Mesendoderm (in vitro differentiated cells): Measurements from ENCODE around the gene TMOD2.

ENCODE experiments used
- DNase-seq: peaks from one replicate; pipeline ENCODE4 v3.0.0; 2013
- H2AK5ac ChIP-seq: 2 replicates; pipeline ENCODE4 v1.6.1; 2013; ENCODE audit warnings: low read length, inconsistent platforms
- H2BK120ac ChIP-seq: 2 replicates; pipeline ENCODE4 v1.6.1; 2013; ENCODE audit warnings: low read depth, mild to moderate bottlenecking, low read length, moderate library complexity, mixed read lengths
- H2BK15ac ChIP-seq: replicated peaks from 2 replicates; pipeline ENCODE4 v1.6.1; 2013; ENCODE audit warnings: low read depth, mild to moderate bottlenecking, moderate library complexity
- H2BK5ac ChIP-seq: 2 replicates; pipeline ENCODE4 v1.6.1; 2013; ENCODE audit warnings: low read length, inconsistent platforms
- H3K18ac ChIP-seq: 2 replicates; pipeline ENCODE4 v1.6.1; 2013; ENCODE audit warnings: mild to moderate bottlenecking, low read length, mixed read lengths
- H3K23ac ChIP-seq: one replicate; pipeline ENCODE4 v1.6.1; 2013; ENCODE audit warnings: low read length
- H3K27ac ChIP-seq: 2 replicates; pipeline ENCODE4 v1.5.1; 2013; ENCODE audit warnings: low read depth, mild to moderate bottlenecking, inconsistent platforms, low read length, moderate library complexity
- H3K27me3 ChIP-seq: 2 replicates; pipeline ENCODE4 v1.6.1; 2013; ENCODE audit warnings: low read length, control low read depth, mild to moderate bottlenecking, inconsistent platforms; ENCODE audit not compliant: insufficient read depth, poor library complexity
- H3K36me3 ChIP-seq: 2 replicates; pipeline ENCODE4 v1.6.1; 2013; ENCODE audit warnings: low read length, inconsistent platforms; ENCODE audit not compliant: control insufficient read depth, insufficient read depth
- H3K4ac ChIP-seq: one replicate; pipeline ENCODE4 v1.6.1; 2013; ENCODE audit warnings: low read depth, mild to moderate bottlenecking, low read length, moderate library complexity
- H3K4me1 ChIP-seq: 2 replicates; pipeline ENCODE4 v1.6.1; 2013; ENCODE audit warnings: low read depth, low read length, inconsistent platforms; ENCODE audit not compliant: control insufficient read depth
- H3K4me2 ChIP-seq: 2 replicates; pipeline ENCODE4 v1.6.1; 2013; ENCODE audit warnings: low read length
- H3K4me3 ChIP-seq: 2 replicates; pipeline ENCODE4 v1.5.1; 2013; ENCODE audit warnings: mild to moderate bottlenecking, low read length
- H3K56ac ChIP-seq: one replicate; pipeline ENCODE4 v1.6.1; 2013; ENCODE audit warnings: low read length
- H3K79me1 ChIP-seq: 2 replicates; pipeline ENCODE4 v1.6.1; 2013; ENCODE audit warnings: low read length, inconsistent platforms
- H3K79me2 ChIP-seq: 2 replicates; pipeline ENCODE4 v1.6.1; 2013; ENCODE audit warnings: mild to moderate bottlenecking, low read length; ENCODE audit not compliant: control insufficient read depth, insufficient read depth
- H3K9ac ChIP-seq: 2 replicates; pipeline ENCODE4 v1.6.1; 2013; ENCODE audit warnings: low read length, inconsistent platforms
- H4K5ac ChIP-seq: one replicate; pipeline ENCODE4 v1.6.1; 2013; ENCODE audit warnings: low read length
- H4K8ac ChIP-seq: one replicate; pipeline ENCODE4 v1.6.1; 2013; ENCODE audit warnings: low read depth, mild to moderate bottlenecking, control low read depth, low read length, moderate library complexity
- WGBS: extraction: QIAGEN DNeasy Blood & Tissue Kit; methylation state at CpG from one replicate; pipeline ENCODE4 v1.1.7; 2013; ENCODE audit warnings: low lambda C conversion rate, missing lambda C conversion rate; ENCODE audit not compliant: insufficient coverage; ENCODE audit errors: extremely low coverage; 5-methylcytosine and 5-hydroxymethylcytosine counted together

The TMOD2 gene

DNA sequence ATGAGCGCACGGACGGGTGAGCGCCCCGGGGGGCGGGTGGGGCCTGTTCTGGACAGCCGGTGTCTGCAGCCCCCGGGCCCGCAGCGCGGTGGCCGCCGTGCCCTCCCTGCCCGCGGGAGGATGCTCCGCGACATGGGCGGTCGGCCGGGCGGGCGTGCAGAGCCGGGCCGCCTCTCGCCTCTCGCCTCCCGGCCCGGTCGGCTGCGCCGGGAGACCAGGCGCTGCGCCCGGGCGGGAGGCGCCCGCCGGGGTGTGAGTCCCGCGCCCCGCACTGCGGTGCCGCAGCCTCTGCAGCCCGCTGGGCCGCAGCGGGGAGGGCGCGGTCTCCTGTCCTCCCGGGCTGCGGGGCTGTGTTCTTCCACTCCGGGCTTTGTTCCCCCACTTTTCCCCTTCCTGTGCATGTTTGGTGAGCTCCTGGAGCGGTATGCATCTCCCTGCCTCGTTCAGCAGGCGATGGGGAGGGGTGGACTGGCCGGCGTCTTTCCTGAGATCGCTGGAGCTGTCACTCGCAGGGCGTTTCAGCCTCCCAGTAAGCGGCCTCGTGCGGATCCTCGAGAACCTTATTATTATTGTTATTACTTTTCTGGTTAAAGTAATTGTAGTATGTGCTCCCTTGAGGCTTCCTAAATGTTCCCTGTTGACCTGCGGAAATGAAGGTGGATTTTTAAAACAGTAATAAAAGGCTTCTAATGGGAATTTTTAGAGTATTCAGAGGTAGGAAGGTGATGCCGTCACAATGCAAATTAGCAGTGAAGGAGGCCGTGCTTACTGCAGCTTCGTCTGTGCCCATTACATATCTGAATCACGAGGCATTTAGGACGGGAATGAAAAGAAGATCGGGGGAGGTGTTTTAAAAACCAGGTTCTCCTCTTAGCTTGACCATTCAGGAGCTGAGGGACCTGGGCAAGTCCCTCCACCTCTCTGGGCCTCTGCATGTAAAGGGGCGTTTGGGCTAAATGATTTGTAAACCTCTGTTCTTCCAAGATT is 593 bp downstream of the TMOD2 start:
- Histone ChIP-seq H3K79me1 (no peaks in the 10 kb centered on the region), H3K18ac (no peak overlapping the region), H2AK5ac (no peak overlapping the region), H3K56ac (peak overlapping the region; percentile 74), H4K5ac (no peak overlapping the region), H3K4me3 (peak overlapping the region; percentile 60), H3K27me3 (peaks cover 13% of the 10 kb centered on the region), H3K4me1 (no peaks in the 10 kb centered on the region), H2BK5ac (no peak overlapping the region), H2BK15ac (no peak overlapping the region), H4K8ac (no peak overlapping the region), H3K36me3 (no peaks in the 10 kb centered on the region), H3K23ac (no peak overlapping the region), H3K27ac (no peak overlapping the region), H3K79me2 (no peaks in the 10 kb centered on the region), H2BK120ac (no peak overlapping the region), H3K4ac (no peak overlapping the region), H3K4me2 (peak overlapping the region; percentile 99), H3K9ac (peak overlapping the region; percentile 64)
- DNase-seq = peak; percentile 63
- no CpG with 5 or more reads among the region's 71 CpGs for WGBS

DNA sequence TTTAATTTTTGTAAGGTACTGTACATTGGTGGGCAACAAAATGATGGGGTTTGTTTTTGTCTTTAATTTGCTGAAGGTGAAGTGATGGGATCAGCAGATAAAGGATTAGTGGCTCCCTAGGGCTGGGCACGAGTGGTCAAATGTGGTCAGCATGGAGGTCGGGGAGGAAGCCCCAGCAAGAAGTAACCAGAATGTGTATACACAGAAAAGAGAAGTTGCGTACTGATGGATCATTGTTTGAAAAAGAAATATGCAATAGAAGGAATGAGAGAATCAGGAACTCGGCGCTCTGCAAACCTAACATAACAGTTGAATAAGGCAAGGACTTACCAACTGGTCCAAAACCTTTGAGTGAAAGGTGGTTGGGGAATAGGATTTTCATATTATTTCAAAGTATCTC is 1.5 kb downstream of the TMOD2 start:
- H4K5ac ChIP-seq = no peak overlapping the region
- H3K4me2 ChIP-seq = no peak overlapping the region
- H3K36me3 ChIP-seq = no peaks in the 10 kb centered on the region
- no peak for DNase-seq
- no peak overlapping the region for H2BK120ac ChIP-seq
- peaks cover 13% of the 10 kb centered on the region for H3K27me3 ChIP-seq
- H3K4me3 ChIP-seq = no peak overlapping the region
- no peak overlapping the region for H3K56ac ChIP-seq
- WGBS = no CpG with 5 or more reads among the region's 5 CpGs
- H2BK15ac ChIP-seq = no peak overlapping the region
- H3K4ac ChIP-seq = no peak overlapping the region
- H3K23ac ChIP-seq = no peak overlapping the region
- no peak overlapping the region for H3K9ac ChIP-seq
- H2BK5ac ChIP-seq = no peak overlapping the region
- no peaks in the 10 kb centered on the region for H3K4me1 ChIP-seq
- no peak overlapping the region for H3K27ac ChIP-seq
- H3K79me1 ChIP-seq = no peaks in the 10 kb centered on the region
- H4K8ac ChIP-seq = no peak overlapping the region
- H2AK5ac ChIP-seq = no peak overlapping the region
- no peak overlapping the region for H3K18ac ChIP-seq
- H3K79me2 ChIP-seq = no peaks in the 10 kb centered on the region

DNA sequence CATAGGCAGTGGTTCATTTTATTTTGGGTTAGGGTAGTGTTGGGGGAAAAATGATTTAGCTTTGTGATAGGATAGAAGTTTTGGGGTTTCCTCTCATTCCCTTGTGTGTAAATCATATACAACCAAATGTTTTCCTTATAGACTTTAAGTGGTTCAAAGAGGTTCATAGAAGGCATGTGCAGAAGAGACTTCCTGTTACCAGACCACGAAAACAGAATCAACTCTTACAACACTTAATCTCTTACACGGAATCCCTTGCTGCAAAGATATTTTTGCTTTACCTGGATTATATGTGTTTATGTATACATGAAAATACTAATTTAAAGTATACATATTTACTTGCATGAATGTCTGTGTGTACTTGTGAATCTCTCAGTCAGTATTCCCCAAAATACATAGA is 2.9 kb downstream of the TMOD2 start:
- Histone ChIP-seq H4K8ac (no peak overlapping the region), H2BK15ac (no peak overlapping the region), H3K4me1 (no peaks in the 10 kb centered on the region), H3K18ac (no peak overlapping the region), H4K5ac (no peak overlapping the region), H2BK120ac (no peak overlapping the region), H2AK5ac (no peak overlapping the region), H3K56ac (no peak overlapping the region), H3K27me3 (peaks cover 13% of the 10 kb centered on the region), H3K79me1 (no peaks in the 10 kb centered on the region), H3K23ac (no peak overlapping the region), H3K79me2 (no peaks in the 10 kb centered on the region), H2BK5ac (no peak overlapping the region), H3K36me3 (no peaks in the 10 kb centered on the region), H3K4ac (no peak overlapping the region), H3K4me2 (no peak overlapping the region), H3K9ac (no peak overlapping the region), H3K4me3 (no peak overlapping the region), H3K27ac (no peak overlapping the region)
- no peak for DNase-seq
- WGBS = no CpG with 5 or more reads among the region's 2 CpGs

DNA sequence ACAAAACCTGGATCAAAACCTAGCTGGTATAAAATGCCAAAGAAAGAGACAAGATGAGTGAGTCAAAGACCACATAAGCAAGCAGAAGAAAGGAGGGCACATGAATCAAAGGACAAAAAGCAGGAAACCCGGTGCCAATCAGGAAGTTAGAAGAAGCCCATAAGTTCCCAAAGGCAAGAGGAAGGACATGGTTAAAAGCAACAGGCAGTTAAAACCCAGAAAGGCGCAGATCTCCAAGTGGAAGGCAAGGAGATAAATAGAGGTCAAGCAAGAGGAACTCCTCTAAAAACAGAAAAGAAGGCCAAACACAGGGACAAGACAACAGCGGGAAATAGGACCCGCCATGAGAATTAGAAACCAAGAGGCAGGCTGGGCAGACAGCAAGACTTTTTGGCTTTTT is 4.4 kb downstream of the TMOD2 start:
- Histone ChIP-seq H4K8ac (no peak overlapping the region), H2AK5ac (no peak overlapping the region)

DNA sequence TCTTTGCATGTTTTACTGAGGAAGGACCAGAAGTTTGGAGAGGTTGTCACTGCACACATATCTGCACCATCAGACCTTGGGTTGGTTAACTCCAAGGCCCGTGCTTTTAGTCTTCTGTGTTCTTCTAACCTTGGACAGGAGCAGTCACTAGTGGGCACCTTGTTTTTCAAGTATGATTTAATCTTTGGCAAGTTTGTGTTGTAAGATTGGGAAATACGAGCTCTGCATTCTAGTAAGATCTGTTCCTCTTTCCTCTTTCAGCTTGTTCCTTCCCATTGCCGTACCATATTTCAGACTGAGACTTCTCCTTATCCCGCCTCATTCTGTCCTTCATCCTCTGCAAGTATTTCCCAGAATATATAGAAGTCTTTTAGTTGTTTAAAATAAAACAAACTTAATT is 5.1 kb downstream of the TMOD2 start:
- H4K5ac ChIP-seq = no peak overlapping the region
- H3K23ac ChIP-seq = no peak overlapping the region
- no peak overlapping the region for H3K4me2 ChIP-seq
- H3K18ac ChIP-seq = no peak overlapping the region
- H3K79me1 ChIP-seq = no peaks in the 10 kb centered on the region
- no CpG with 5 or more reads among the region's 4 CpGs for WGBS
- H3K4ac ChIP-seq = no peak overlapping the region
- no peak overlapping the region for H2BK15ac ChIP-seq
- DNase-seq = no peak
- H3K27me3 ChIP-seq = no peaks in the 10 kb centered on the region
- no peak overlapping the region for H2AK5ac ChIP-seq
- no peak overlapping the region for H2BK5ac ChIP-seq
- no peaks in the 10 kb centered on the region for H3K36me3 ChIP-seq
- H2BK120ac ChIP-seq = no peak overlapping the region
- no peak overlapping the region for H3K9ac ChIP-seq
- no peak overlapping the region for H3K56ac ChIP-seq
- no peak overlapping the region for H4K8ac ChIP-seq
- H3K27ac ChIP-seq = no peak overlapping the region
- no peaks in the 10 kb centered on the region for H3K4me1 ChIP-seq
- H3K79me2 ChIP-seq = no peaks in the 10 kb centered on the region
- no peak overlapping the region for H3K4me3 ChIP-seq

More for the DNA sequence above, 4.4 kb downstream of the TMOD2 start:
- Histone ChIP-seq H3K27ac (no peak overlapping the region), H3K79me2 (no peaks in the 10 kb centered on the region), H3K79me1 (no peaks in the 10 kb centered on the region), H3K4ac (no peak overlapping the region), H3K56ac (no peak overlapping the region), H3K27me3 (peaks cover under 1% of the 10 kb centered on the region), H3K9ac (no peak overlapping the region), H2BK120ac (no peak overlapping the region), H3K36me3 (no peaks in the 10 kb centered on the region), H3K23ac (no peak overlapping the region), H3K4me1 (no peaks in the 10 kb centered on the region), H3K4me2 (no peak overlapping the region), H4K5ac (no peak overlapping the region), H2BK15ac (no peak overlapping the region), H2BK5ac (no peak overlapping the region), H3K4me3 (no peak overlapping the region), H3K18ac (no peak overlapping the region)
- DNase-seq = no peak
- no CpG with 5 or more reads among the region's 4 CpGs for WGBS
